ENCODE measurements around the gene PPFIBP1.

Gene PPFIBP1

GRCh38 chr12:27513155-27513824 lies 10.7 kb upstream of the PPFIBP1 start:
- no peak for DNase-seq

- no peak for DNase-seq
These were observed 8.3 kb upstream of the PPFIBP1 start for GRCh38 chr12:27515671-27516070.

GRCh38 chr12:27516625-27517024 lies 7.4 kb upstream of the PPFIBP1 start:
- no peak for DNase-seq

- DNase-seq, result no peak
These were observed 6.5 kb upstream of the PPFIBP1 start for GRCh38 chr12:27517546-27517945.

GRCh38 chr12:27517961-27518665 lies 5.9 kb upstream of the PPFIBP1 start:
- no peak for DNase-seq

GRCh38 chr12:27521066-27521465 lies 2.9 kb upstream of the PPFIBP1 start:
- DNase-seq, result no peak

GRCh38 chr12:27521981-27522380 lies 2.0 kb upstream of the PPFIBP1 start:
- no peak for DNase-seq

- no peak for DNase-seq
These were observed 733 bp upstream of the PPFIBP1 start for GRCh38 chr12:27523305-27523641.

- no peak for DNase-seq
These were observed 459 bp downstream of the PPFIBP1 start for GRCh38 chr12:27524494-27524835.

- no peak for DNase-seq
These were observed 1.1 kb downstream of the PPFIBP1 start for GRCh38 chr12:27524839-27525753.

- no peak for DNase-seq
These were observed 3.5 kb downstream of the PPFIBP1 start for GRCh38 chr12:27527512-27527911.

GRCh38 chr12:27528788-27529187 lies 4.8 kb downstream of the PPFIBP1 start:
- DNase-seq, result no peak

- no peak for DNase-seq
These were observed 6.3 kb downstream of the PPFIBP1 start for GRCh38 chr12:27530157-27530922.

- DNase-seq, result no peak
These were observed 7.9 kb downstream of the PPFIBP1 start for GRCh38 chr12:27531896-27532295.

GRCh38 chr12:27534060-27534764 lies 10.2 kb downstream of the PPFIBP1 start:
- peak; percentile 23 for DNase-seq

- no peak for DNase-seq
These were observed 10.8 kb downstream of the PPFIBP1 start for GRCh38 chr12:27534765-27535161.

- no peak for DNase-seq
These were observed 11.3 kb downstream of the PPFIBP1 start for GRCh38 chr12:27535318-27535717.

GRCh38 chr12:27537855-27538675 lies 14.1 kb downstream of the PPFIBP1 start:
- DNase-seq, result no peak

- DNase-seq, result no peak
These were observed 15.2 kb downstream of the PPFIBP1 start for GRCh38 chr12:27539191-27539631.

- DNase-seq, result no peak
These were observed 17.2 kb downstream of the PPFIBP1 start for GRCh38 chr12:27541031-27541719.

GRCh38 chr12:27542628-27543027 lies 18.6 kb downstream of the PPFIBP1 start:
- DNase-seq, result no peak

Data from CD4-positive, alpha-beta T cell treated with Interleukin-21 for 1 hour (primary cell).